ENCODE results near the gene MTSS2. TPM values are rescaled to one million over a fixed set of nuclear protein-coding genes. Genes with fewer than 3 reads are reported as not detected.

The MTSS2 gene
- total RNA-seq, 4 donors from 2014 or later: 42.6 to 160 (median 93.9) TPM

DNA sequence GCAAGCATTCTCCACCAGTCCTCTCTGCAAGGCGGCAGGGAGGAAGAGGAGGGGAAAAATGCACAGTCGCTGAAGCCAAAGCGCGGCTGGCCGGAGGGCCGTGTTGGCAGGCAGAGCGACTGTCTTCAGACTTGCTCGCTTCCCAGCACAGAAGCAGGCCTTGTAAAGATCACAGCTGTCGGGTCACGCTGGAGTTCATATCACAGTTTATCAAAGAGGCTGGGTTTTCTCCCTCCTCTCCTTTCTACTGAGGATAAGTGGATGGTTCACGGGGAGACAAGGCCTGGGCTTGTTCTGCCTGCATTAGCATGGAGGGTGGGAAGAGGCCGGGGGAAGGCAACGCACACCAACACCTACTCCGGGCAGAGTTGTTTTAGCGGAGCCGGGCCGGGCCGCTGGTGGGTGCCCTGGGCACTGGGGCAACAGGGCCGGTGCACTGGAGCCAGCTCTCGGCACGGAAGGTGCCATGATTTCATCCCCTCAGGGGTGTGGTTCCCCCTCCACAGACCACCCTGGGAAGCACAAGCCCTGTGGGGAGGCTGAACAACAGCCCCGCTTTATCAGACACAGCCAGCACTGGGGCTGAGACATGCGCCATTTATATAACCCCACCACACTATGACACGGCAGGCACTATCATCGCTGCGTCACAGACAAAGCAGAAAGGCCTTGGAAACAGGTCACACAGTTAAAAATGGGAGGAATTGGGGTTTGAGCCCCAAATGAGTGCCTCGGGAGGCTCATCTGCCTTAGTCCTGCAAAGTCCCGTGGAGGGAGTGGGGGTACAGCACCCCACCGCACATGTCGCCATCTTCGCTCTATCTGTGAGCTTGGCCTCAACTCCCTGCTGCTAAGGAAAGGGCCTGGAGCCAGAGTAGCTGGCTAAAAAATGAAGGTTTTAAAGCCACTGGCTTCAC is 40.3 kb upstream of the MTSS2 start:
- Histone ChIP-seq H3K27ac (peak overlapping the region; percentile 79 to 86 (median 80)), H3K36me3 (no peaks in the 10 kb centered on the region), H3K4me3 (no peak overlapping the region), H3K9me3 (no peaks in the 10 kb centered on the region), H3K27me3 (no peaks in the 10 kb centered on the region), H3K4me1 (peaks cover 33 to 47% of the 10 kb centered on the region in 2 donors)
- TF ChIP-seq, protein P1, sequence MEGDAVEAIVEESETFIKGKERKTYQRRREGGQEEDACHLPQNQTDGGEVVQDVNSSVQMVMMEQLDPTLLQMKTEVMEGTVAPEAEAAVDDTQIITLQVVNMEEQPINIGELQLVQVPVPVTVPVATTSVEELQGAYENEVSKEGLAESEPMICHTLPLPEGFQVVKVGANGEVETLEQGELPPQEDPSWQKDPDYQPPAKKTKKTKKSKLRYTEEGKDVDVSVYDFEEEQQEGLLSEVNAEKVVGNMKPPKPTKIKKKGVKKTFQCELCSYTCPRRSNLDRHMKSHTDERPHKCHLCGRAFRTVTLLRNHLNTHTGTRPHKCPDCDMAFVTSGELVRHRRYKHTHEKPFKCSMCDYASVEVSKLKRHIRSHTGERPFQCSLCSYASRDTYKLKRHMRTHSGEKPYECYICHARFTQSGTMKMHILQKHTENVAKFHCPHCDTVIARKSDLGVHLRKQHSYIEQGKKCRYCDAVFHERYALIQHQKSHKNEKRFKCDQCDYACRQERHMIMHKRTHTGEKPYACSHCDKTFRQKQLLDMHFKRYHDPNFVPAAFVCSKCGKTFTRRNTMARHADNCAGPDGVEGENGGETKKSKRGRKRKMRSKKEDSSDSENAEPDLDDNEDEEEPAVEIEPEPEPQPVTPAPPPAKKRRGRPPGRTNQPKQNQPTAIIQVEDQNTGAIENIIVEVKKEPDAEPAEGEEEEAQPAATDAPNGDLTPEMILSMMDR (IDR thresholded peaks at IDR 0.05 in 4 of 5, conservative IDR thresholded peaks at IDR 0.05 in 1 of 5): no peak
- TF ChIP-seq POLR2A (IDR thresholded peaks at IDR 0.05): no peak
- in situ Hi-C loops (cut with MboI; ENCODE audit: low sequenced_read_pairs in 4 of 4) (no loop called here), intact Hi-C loops (cut with DNase I; ENCODE audit: low total_unique reads) (no loop called here)
- peak; percentile 69 to 73 for ATAC-seq
- DNase-seq: peak in 1 of 2 donors; percentile 65

DNA sequence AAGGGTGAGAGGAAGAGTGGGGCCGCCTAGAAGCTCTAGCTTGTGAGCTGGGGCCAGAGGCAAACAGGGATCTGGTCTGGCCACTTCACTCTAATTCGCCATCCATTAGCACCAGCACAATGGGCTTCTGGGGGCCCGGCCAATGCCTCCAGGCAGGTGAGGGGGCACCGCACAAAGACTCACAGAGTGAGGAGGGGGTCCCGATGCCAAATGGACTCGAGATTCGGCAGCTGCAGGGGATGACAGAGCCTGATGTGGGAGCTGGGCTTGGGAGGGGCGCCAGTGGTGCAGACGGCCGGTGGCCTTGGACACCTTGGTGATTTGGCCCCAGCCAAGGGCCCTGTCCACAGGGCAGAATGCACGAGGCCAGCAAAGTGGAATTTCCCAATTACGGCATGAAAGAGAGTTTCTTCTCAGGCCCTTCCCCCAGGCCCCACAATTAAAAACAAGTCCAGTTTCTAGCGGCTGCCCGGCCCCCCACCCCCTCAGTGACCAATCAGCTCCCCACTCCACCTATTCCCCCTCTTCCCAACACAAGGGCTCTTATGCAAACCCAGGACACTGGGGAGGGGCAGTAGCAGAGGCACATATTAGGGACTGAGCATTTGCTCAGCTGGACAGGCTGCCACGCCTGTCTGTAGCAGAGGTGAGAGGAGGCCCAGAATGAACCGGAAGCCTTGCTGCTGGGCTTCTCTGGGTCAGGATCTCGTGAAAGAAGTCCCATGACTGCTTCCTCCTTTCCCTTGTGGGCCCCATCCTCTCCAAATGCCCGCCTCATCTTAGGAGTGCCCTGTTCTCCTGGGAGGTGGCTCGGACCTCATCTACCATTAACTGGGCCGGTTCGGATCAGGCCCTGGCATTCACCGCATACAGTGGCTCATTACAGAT is 39.4 kb upstream of the MTSS2 start:
- Histone ChIP-seq H3K36me3 (no peaks in the 10 kb centered on the region), H3K27ac (peak overlapping the region; percentile 79 to 86 (median 80)), H3K9me3 (no peaks in the 10 kb centered on the region), H3K4me1 (peaks cover 24 to 38% of the 10 kb centered on the region in 2 donors), H3K27me3 (no peaks in the 10 kb centered on the region), H3K4me3 (no peak overlapping the region)
- peak; percentile 28 to 71 for DNase-seq
- in situ Hi-C loops (cut with MboI; ENCODE audit: low sequenced_read_pairs in 4 of 4) (no loop called here), intact Hi-C loops (cut with DNase I; ENCODE audit: low total_unique reads) (no loop called here)
- peak; percentile 65 for ATAC-seq
- TF ChIP-seq, protein P1 (IDR thresholded peaks at IDR 0.05 in 4 of 5, conservative IDR thresholded peaks at IDR 0.05 in 1 of 5): no peak
- peak in 1 of 2 donors; percentile 13 for TF ChIP-seq POLR2A (IDR thresholded peaks at IDR 0.05)

DNA sequence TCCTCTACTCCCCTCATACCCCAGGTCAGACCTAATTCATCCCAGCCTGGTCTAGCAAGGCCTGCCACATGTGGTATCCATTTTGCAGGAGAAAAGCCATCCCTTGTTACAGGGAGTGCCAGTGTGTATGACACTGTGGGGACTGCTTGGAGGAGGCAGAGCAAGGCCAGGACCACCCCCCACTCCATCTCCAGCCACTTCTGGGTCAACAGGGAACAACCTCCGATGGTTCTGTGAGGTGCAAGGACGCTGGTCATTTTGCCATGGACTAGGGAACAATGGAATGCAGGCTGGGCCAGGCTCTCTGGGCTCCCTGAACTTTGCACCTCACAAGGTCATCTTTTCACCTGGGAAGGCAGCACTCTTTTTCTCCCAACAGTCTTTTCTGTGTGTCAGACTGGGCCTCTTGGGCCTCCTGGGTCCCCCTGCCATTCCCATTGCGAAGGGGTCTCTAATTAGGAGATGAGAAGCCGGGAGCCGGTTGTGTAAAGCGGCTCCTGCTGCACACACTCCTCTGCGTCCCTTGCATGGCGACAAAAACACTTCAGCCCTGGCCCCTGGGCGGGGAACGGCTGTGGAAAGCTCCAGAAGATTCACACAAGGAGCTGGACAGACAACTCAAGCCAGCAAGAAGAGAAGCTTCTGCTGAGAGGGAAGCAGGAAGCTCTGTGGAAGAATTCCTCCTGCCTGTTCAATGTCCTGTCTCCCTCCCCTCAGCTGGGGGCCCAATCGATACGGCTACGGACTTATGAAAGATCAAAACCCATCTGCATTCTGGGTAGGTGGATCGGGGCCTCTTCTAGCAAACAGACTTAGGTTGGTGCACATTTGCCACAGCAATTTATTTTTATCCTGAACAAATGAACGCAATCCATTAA is 38.5 kb upstream of the MTSS2 start:
- Histone ChIP-seq H3K4me3 (no peak overlapping the region), H3K36me3 (no peaks in the 10 kb centered on the region), H3K9me3 (no peaks in the 10 kb centered on the region), H3K27me3 (no peaks in the 10 kb centered on the region), H3K27ac (peak overlapping the region; percentile 79 to 86 (median 80)), H3K4me1 (peaks cover 22 to 34% of the 10 kb centered on the region in 2 donors)
- no peak for ATAC-seq
- TF ChIP-seq, protein P1 (IDR thresholded peaks at IDR 0.05 in 4 of 5, conservative IDR thresholded peaks at IDR 0.05 in 1 of 5): no peak
- no peak for TF ChIP-seq POLR2A (IDR thresholded peaks at IDR 0.05)
- intact Hi-C loops (cut with DNase I; ENCODE audit: low total_unique reads) (no loop called here), in situ Hi-C loops (cut with MboI; ENCODE audit: low sequenced_read_pairs in 4 of 4) (no loop called here)
- DNase-seq: no peak

DNA sequence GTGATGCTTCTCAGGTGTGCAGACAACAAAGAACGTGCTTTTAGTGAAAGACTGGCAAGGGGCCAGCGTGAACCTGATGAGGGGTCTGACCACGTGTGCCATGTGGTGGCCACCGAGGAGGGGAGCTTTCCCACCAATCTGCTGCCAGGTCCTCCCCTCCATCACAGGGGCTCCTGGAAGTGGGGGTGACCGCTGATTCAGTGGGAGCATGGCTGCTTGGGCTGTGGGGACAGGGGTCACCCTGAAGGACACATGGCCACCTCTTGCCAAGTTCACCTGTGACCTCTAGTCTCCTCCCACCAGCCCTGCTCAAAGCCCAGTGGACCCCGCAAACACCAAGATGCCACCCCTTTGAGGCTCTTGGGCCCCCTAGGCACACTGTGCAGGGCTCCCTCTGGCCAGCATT is 37.9 kb upstream of the MTSS2 start:
- no peaks in the 10 kb centered on the region for H3K36me3 ChIP-seq
- ATAC-seq (no peak), DNase-seq (no peak)
- no peak overlapping the region for H3K4me3 ChIP-seq
- no peaks in the 10 kb centered on the region for H3K9me3 ChIP-seq
- peaks cover 22 to 34% of the 10 kb centered on the region in 2 donors for H3K4me1 ChIP-seq
- no peaks in the 10 kb centered on the region for H3K27me3 ChIP-seq
- in situ Hi-C loops (cut with MboI; ENCODE audit: low sequenced_read_pairs in 4 of 4): no loop called here
- intact Hi-C loops (cut with DNase I; ENCODE audit: low total_unique reads): no loop called here
- TF ChIP-seq POLR2A (IDR thresholded peaks at IDR 0.05): no peak
- TF ChIP-seq, protein P1 (IDR thresholded peaks at IDR 0.05 in 4 of 5, conservative IDR thresholded peaks at IDR 0.05 in 1 of 5): no peak
- no peak overlapping the region for H3K27ac ChIP-seq

Measured in gastrocnemius medialis (tissue), 4 donors.